Osteocyte (in vitro differentiated cells): ENCODE data around the gene ESM1. TPM values are rescaled to one million over a fixed set of nuclear protein-coding genes. Genes with fewer than 3 reads are reported as not detected.

ENCODE experiments used
- DNase-seq: peaks from one replicate; pipeline ENCODE4 v3.0.0; 2021; ENCODE audit warnings: mixed read lengths; ENCODE audit not compliant: unreplicated experiment; ENCODE audit errors: extremely low spot score
- H3K27ac Mint-ChIP-seq: one replicate; pipeline ENCODE4 v1.8.0; 2021; ENCODE audit warnings: mild to moderate bottlenecking, mixed read lengths; ENCODE audit not compliant: unreplicated experiment
- H3K27me3 Mint-ChIP-seq: one replicate; pipeline ENCODE4 v1.8.0; 2021; ENCODE audit warnings: mixed read lengths; ENCODE audit not compliant: unreplicated experiment
- H3K36me3 Mint-ChIP-seq: one replicate; pipeline ENCODE4 v1.8.0; 2021; ENCODE audit warnings: mixed read lengths; ENCODE audit not compliant: unreplicated experiment
- H3K4me1 Mint-ChIP-seq: one replicate; pipeline ENCODE4 v1.8.0; 2021; ENCODE audit warnings: mixed read lengths; ENCODE audit not compliant: unreplicated experiment
- H3K4me3 Mint-ChIP-seq: one replicate; pipeline ENCODE4 v1.8.0; 2021; ENCODE audit warnings: mild to moderate bottlenecking, moderate library complexity, mixed read lengths; ENCODE audit not compliant: unreplicated experiment
- H3K9me3 Mint-ChIP-seq: one replicate; pipeline ENCODE4 v1.8.0; 2021; ENCODE audit warnings: mixed read lengths; ENCODE audit not compliant: unreplicated experiment
- total RNA-seq: library from RNA; stranded (reverse); gene quantifications from 2 replicates; pipeline ENCODE4 v1.2.1, GENCODE V29; 2021
- TF ChIP-seq, protein P1 (sequence below): fragments of 200-600 bp; sonication (generic); IDR thresholded peaks from 2 replicates; pipeline ENCODE4 v1.5.0; 2021; ENCODE audit warnings: antibody characterized with exemption, mild to moderate bottlenecking, moderate library complexity

ESM1 gene
- total RNA-seq, 1 donor from 2014 or later = 0.35 TPM

DNA sequence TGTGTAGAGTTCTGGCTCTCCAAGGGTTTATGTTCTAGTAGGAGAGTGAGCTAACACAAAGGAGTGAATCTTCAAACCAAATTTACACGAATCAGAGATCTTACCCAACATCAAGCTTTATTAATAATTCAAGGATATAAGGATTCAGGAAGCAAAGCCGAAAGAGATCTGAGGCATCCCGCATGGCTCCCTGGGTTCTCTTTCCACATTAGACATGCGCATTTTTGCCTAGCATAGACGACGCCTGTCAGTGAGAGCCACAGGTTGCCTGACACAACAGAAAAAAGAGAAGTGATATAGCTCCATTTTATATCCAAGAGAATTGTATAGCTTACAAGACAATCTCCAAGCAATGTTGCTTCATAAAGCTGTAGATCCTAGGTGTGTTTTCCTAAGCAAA, 52.6 kb downstream of the ESM1 start:
- H3K4me1 Mint-ChIP-seq = no peaks in the 10 kb centered on the region
- TF ChIP-seq, protein P1, sequence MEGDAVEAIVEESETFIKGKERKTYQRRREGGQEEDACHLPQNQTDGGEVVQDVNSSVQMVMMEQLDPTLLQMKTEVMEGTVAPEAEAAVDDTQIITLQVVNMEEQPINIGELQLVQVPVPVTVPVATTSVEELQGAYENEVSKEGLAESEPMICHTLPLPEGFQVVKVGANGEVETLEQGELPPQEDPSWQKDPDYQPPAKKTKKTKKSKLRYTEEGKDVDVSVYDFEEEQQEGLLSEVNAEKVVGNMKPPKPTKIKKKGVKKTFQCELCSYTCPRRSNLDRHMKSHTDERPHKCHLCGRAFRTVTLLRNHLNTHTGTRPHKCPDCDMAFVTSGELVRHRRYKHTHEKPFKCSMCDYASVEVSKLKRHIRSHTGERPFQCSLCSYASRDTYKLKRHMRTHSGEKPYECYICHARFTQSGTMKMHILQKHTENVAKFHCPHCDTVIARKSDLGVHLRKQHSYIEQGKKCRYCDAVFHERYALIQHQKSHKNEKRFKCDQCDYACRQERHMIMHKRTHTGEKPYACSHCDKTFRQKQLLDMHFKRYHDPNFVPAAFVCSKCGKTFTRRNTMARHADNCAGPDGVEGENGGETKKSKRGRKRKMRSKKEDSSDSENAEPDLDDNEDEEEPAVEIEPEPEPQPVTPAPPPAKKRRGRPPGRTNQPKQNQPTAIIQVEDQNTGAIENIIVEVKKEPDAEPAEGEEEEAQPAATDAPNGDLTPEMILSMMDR = no peak
- no peak overlapping the region for H3K27ac Mint-ChIP-seq
- no peak overlapping the region for H3K4me3 Mint-ChIP-seq
- H3K27me3 Mint-ChIP-seq = peaks cover 43% of the 10 kb centered on the region
- no peaks in the 10 kb centered on the region for H3K9me3 Mint-ChIP-seq
- DNase-seq = no peak
- H3K36me3 Mint-ChIP-seq = no peaks in the 10 kb centered on the region

DNA sequence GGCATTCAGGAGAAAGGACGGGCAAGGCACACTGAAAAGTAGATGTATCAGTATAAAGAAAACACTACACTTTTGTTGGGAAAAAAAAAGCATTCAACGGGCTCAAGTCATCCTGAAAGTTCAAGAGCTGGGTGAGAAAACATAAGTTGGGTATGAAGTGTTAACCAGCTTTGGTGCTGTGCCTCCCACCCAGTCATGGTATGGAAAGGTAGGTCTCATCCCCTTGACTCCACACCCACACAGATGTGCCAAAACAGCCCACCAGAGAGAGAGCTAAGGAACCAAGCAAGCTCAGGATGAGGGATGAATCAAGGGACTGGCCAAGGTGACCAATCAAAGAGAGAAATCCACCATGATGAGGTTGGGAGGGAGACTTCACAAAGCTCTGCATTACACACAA, 54.7 kb downstream of the ESM1 start:
- Mint-ChIP-seq H3K4me3 (no peak overlapping the region), H3K36me3 (no peaks in the 10 kb centered on the region), H3K4me1 (no peaks in the 10 kb centered on the region), H3K27ac (no peak overlapping the region), H3K27me3 (peaks cover 37% of the 10 kb centered on the region), H3K9me3 (peaks cover 11% of the 10 kb centered on the region)
- DNase-seq = no peak
- TF ChIP-seq, protein P1 = no peak

Other genes with a start within 250 kb of the ESM1 start
- gene GZMK, start 38.7 kb upstream of the ESM1 start, total RNA-seq = not detected in 2 replicates
- not detected in 2 replicates for gene GZMA, start 117.1 kb upstream of the ESM1 start, total RNA-seq
- 139 and 154 TPM in 2 replicates for gene GPX8, start 174.6 kb upstream of the ESM1 start, total RNA-seq
- not detected in 2 replicates for gene CDC20B, start 187.6 kb upstream of the ESM1 start, total RNA-seq
- gene MCIDAS, start 241.7 kb upstream of the ESM1 start, total RNA-seq = not detected in 2 replicates
- gene CCNO, start 248.0 kb upstream of the ESM1 start, total RNA-seq = 0.34 TPM in 1 of 2 replicates, not detected in the other